AML-193 (cell line): Measurements from ENCODE around the gene FBXO41.

ENCODE experiments used
- DNase-seq, 2 experiments: peaks; one replicate each; lab custom pipeline; 2025; lab: John Stamatoyannopoulos, UW

The FBXO41 gene

DNA sequence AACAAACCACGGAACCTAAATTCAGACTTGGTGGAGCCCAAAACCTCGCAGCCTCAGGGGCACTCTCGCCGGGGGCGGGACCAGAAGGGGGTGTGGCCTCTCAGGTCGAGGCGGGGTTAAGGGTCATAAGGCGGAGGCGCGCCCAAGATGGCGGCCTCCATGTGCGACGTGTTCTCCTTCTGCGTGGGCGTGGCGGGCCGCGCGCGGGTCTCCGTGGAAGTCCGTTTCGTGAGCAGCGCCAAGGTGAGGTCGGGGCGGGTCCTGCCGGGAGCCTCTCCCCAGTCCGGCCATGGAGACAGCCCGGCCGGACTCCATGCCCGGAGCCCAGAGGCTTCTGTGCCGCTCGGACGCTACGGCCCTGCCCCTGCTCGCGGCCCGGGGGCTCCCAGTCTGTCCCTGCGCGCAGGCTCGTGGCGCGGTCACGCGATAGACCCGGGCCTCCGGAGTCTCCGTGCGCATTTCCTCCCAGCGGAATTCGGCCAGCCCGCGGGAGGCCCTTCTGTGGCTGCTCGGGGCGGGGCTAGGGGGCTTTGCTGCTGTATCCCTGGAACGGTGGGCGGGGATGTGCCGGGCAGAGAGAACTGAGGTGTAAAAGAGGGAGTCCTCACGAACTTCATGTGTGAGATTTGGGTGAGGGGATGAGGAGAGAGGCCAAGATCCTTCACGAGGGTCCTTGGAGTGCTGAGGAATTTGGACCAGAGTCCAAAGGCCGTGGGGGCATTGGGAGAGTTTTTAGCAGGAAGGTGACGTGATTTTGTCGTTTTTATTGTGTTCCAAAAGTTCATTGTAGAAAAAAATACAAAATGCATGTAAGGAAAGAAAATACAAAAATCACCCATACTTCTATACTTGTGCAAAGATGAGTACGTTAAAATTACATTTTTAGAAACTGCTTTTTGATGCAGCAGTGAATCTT is 69.9 kb downstream of the FBXO41 start, which contains the start of gene SMYD5:
Gene SMYD5 (plus strand): TSS at position 126 of the 916 bp plus-strand sequence. CDS start 22 bp downstream, at position 148.
- DNase-seq = peak; percentile 63 to 73

DNA sequence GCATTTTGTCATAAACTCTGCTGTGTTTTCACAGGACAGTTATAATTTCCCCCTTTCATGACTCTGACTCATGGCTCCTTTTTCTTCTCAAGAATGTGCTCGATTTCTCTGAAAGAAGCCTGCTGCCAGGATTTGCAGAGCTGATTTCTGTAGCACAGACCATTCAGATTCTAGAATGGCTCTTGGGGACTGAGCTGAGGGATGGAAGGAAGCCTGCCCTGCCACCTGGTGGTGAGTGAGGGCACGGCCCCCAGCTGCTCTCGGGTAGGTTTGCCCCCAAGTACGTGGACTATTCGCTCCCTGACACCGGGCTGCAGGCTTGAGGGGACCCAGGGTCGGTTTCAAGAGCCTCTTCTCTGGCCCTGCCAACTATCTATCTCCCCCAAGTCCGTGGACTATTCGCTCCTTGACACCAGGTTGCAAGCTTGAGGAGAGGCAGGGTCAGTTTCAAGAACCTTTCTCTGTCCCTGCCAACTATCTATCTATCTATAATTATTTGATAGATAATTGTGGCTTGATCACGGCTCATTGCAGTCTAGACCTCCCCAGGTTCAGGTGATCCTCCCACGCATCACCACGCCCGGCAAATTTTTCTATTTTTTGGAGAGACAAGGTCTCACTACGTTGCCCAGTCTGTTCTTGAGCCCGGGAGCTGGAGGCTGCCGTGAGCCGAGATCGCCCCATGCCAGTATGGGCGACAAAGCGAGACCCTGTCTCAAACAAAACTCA is 71.7 kb downstream of the FBXO41 start:
- DNase-seq = peak; percentile 70 to 71

DNA sequence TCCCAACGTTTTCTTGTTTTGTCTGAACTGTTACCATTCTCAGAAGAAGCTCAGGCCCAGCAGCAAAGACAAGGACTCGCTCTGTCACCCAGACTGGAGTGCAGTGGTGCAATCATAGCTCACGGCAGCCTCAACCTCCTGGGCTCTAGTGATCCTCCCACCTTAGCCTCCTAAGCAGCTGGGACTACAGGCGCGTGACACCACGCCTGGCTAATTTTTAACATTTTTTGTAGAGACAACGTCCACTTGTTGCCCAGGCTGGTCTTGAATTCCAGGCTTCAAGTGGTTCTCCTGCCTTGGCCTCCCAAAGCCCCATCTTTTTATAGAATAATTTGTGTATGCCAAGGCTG is 72.2 kb downstream of the FBXO41 start:
- DNase-seq = no peak

DNA sequence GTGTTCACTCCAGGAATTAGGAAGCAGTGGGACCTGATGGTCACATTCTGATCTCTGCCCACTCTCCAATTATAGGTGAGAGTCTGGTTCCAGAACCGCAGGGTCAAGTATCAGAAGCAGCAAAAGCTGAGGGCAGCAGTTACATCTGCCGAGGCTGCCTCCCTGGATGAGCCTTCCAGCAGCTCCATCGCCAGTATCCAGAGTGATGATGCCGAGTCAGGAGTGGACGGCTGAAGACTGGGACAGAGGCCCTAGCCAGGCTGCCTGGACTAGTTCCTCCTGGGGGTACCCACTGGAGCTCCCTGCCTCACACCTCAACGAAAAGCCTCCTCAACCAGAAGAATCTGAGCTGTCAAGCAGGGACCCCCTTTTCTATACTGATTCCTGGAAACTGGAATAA is 73.6 kb downstream of the FBXO41 start:
- no peak for DNase-seq

DNA sequence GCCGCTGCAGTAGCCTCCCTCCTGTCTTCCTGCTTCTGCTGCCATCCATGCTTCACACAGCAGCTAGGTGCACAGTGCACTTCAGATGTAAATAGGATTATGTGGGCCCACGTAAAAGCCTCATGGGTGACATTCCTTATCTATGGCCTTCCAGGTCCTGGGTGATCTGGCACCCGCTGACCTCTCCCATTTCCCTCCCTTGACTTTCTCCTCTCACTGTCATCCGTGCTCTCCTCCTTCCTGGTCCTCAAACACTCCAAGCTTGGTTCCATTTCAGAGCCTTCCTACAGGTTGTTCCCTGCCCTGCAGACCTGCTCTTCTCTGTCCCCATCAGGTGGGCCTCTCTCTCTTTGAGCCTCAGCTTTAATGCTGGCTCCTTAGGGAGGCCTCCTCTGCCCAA is 74.3 kb downstream of the FBXO41 start:
- no peak for DNase-seq

DNA sequence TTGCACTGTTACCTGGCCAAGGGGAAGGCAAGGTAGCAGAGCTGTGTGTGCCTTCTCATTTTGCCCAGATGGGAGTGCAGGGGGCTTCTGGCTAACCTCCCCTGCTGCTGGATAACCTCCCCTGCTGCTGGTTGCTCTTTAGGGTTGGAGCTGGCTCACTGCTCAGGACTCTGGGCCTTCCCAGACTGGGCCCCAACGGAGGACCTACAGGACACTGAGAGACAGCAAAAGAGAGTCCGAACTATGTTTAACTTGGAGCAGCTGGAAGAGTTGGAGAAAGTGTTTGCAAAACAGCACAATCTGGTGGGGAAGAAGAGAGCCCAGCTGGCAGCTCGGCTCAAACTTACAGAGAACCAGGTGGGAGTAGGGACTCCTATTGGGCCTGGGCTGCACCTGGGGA is 76.0 kb downstream of the FBXO41 start:
- DNase-seq = no peak

DNA sequence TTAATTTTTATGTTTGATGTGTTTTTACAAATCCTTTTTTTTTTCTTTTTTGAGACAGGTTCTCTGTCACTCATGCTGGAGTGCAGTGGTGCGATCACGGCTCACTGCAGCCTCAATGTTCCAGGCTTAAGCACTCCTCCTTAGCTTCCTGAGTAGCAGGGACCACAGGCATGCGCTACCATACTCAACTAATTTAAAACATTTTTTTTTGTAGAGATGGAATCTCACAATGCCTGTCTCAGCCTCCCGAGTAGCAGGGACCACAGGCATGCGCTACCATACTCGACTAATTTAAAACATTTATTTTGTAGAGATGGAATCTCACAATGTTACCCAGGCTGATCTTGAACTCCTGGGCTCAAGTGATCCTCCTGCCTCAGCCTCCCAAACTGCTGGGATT is 78.7 kb downstream of the FBXO41 start:
- DNase-seq = no peak
